HG03135 (cell line): ENCODE measurements around the gene GSAP.
A peak's percentile ranks its signal among the peaks of the same experiment; 100 is the strongest.

Experiments used
- ATAC-seq: cut with Tn5 transposase; IDR thresholded peaks from one replicate; pipeline ENCODE4 v1.9.1; 2021; ENCODE audit warnings: mild to moderate bottlenecking, moderate library complexity; ENCODE audit not compliant: unreplicated experiment

The GSAP gene

DNA sequence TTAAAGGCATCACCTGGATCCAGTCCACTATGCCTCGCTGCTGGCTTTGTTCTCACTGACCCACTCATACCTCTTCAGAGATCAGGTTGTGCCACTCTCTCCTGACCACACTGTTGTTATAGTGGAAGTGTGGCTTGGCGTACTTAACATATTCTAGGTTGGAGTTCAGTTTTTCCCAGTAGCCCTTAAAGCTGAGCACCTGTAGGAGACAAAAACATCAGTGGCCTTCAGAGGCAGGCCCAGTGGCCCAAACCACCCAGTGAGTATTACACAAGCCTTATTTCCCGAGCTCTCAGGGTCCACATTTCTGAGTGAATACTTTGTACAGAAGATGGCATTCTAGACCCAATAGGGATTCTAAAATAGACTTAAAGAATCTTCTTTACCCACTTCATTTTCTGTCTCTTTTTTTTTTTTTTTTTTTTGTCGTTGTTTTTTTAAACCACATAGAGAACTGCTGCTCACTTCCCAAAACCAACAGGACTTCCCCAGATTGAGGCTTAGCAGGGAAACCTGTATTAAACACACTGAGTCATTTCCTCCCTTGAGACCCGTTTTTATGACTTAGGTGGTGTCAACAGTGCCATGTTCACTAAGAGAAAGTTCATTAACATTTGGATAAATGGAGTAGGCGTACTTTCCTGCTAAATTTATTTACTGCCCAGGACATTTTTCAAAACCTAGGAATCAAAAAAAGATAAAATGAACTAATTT, 85.8 kb downstream of the GSAP start:
- ATAC-seq = peak; percentile 45

DNA sequence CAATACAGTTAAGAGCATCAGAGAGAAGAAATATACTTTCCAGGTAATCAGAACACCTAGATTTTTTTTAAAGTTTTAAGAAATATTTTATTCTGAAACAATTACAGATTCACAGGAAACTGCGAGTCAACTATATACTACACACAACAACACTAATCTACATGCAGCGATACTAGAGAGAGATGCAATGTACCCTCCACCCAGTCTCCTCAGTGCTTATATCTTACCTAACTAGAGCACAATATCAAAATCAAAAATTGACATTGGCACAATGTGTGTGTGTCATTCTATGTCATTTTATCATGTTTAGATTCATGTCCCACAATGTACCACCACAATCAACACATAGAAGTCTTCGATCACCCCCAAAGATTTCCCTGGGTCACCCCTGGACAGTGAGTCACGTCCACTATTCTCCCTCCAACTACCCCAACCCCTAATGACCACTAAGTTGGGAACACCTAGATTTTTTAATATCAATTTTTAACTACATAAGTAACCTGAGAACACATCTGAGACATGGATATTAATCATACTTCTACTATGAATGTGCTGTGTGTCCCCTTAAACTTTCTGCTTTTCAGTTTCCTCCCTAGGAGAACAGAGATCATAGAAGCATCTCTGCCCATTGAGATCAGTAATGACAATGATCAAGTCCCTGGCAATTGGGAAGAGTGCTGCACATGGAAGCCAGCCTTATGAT, 86.5 kb downstream of the GSAP start:
- no peak for ATAC-seq

DNA sequence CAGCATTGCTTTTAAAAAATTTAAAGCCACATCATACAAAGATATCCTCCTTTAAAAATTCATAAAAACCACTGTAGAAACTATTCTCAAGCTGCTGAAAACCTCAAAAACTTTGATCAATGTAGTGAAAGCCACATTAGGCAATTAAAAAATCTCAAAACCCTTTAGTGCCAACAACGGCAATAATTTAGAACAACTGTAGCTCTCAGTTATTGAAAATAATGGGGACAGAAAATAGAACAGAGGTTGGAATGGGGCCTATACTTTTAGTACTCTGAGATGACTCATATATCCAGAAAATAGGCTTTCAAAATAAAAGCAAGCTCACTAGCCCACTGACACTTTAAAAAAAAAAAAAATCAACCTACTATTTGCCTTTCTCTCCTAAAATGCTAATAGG, 87.5 kb downstream of the GSAP start:
- ATAC-seq = no peak

DNA sequence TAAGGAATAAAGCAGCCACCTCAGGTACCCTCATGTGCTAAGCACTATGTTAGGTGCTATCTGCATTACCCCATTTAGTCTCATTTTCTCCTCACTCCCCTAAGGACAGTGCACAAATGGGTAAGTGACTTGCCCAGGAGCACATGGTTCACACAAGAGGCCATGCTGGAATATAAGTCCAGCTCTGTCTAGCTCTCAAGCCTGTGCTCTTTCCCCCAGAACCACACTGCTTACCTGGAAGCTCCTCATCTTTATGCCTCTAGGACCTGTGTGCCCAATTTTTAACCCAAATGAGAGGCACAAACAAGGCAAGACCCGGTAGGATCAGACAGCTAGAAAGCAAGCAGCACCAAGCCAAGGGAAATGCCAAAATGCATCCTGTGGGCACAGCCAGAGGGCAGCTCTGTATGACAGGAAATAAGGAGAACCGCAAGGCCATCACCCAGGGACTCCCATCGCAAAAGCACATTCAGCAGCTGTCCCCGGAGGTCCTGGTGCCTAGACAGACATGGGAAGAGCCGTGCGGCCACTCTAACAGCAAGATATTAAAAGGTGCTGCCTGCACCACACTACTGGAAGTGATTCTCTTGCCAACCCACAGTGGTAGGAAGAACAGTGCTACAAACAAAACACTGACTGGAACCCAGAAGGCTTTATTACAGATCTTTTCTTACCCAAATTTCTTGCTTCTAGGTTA, 88.1 kb downstream of the GSAP start:
- no peak for ATAC-seq

DNA sequence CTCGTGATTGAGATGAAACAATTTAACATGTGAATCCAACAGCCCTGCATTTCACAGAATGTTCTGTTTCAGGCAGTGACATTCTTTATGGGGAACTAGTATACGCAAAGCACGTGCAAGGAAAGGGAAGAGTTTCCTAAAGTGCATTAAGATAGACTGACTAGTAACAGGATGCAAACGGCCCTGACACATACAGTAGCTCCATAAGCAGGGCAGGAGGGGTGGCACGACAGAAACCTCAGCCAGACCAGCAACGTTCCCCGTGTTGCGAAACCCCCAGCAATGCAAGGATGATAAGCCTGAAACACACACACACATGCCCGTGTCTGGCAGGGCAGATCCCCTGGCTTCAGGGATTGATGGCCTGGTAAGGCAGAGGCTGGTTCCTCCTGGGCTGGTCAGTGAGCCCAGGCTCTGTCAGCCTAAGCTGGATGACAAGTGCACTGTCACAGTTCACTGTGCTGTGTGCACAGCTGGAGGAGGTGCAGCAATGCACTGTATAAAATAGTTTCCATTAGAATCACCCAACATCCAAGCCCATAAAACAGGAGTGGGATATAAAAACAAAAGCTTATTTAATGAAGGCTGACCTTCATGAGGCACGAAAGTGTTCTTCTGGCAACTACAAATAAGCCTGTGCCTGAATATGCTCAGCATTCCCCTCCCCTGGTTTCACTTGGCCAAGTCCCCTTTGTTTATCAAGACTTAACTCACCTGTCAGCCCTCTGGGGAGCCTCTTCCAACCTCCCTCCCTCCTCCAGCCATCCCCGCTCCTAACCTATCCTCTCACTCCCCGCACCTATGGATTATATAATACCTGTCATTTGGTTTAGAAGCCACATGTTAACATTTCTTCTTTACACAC, 88.8 kb downstream of the GSAP start:
- no peak for ATAC-seq

DNA sequence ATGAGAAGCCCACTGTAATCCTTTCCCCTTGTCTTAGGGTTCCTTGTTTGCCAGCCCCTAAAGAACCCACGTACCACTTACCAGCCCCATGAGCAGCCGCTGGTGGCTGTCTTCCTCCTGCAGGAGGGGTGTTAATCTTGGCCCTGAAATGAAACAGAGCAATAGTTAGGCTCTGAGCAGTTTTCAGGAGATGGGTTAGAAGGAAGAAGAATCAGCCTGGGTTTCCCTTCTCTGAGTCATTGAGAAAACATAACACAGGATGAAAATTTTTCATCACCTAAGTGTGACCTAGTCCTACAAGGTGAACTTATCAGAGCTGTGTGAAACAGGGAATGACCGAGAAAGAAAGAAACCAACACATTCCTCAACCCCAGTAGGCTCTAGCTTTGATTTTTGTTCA, 90.0 kb downstream of the GSAP start:
- no peak for ATAC-seq

DNA sequence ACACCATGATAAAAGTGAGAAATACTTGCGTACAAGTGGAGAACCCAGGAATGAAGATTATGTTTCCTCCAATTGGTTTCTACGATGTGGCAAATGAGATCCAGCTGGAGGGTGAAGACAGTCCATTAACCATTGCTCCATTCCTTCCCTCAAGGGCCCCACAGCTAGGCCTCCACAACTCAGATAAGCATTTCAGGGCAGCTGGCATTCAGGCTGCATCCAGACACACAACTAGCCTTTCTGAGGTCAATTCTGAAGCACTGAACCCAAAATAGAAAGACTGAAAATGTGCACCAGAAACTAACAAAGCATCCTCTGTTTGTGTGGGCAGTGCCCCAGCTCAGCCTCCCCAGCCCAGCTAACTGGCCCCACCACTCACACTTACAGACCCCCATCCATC, 94.8 kb downstream of the GSAP start:
- ATAC-seq = no peak

DNA sequence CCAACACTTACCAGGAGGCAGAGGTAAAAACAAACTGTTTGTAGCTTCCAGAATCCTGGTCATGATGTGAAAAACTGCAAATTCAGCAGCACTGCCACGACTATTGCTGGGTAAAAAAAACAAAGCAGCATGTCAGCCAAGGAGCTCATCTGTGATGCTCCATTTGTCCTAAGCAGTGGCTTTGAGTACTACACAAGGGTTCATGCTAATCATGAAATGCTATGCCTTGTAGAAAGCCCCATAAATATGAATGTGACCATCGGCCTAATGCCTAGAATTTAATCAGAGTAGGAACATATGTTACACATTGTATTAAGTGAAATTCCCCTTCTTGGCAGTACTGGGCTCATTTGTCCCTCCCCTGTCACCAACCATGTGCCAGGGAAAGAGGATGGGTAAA, 95.4 kb downstream of the GSAP start:
- ATAC-seq = no peak

DNA sequence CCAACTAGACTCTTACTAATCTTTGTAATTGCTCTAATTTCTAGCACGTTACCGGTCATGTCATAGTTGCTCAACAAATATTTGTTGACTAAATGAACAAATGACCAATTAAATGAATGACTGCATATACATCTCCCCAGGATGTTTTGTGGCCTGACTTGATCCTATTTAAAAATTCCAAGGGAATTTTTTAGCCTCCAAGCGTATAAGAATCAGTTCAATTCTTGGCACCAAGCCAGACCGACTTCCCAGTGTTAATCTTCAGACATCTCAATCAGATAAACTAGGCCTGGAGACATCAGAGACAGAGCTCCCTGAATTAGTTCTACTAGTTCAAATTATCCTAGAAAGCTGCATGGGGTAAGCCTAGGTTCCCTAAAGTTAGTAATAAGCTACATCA, 96.0 kb downstream of the GSAP start:
- ATAC-seq = no peak

DNA sequence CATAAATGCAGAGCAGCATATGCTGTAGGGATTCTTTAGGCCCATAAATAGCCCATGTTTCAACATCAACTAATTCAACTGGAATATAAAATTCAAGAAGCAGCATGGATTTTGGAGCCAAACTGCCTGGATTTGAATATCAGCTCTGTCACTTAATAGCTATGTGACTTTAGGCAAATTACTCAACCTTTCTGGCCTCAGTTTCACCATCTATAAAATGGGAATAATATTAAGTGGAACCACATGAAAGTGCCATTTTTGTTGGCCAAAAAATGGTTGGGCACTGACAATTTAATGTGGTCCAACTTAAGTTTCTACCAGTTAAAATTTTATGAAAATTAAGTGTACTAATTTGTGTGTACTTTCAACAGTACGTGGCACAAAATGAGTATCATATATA, 98.1 kb downstream of the GSAP start:
- no peak for ATAC-seq

DNA sequence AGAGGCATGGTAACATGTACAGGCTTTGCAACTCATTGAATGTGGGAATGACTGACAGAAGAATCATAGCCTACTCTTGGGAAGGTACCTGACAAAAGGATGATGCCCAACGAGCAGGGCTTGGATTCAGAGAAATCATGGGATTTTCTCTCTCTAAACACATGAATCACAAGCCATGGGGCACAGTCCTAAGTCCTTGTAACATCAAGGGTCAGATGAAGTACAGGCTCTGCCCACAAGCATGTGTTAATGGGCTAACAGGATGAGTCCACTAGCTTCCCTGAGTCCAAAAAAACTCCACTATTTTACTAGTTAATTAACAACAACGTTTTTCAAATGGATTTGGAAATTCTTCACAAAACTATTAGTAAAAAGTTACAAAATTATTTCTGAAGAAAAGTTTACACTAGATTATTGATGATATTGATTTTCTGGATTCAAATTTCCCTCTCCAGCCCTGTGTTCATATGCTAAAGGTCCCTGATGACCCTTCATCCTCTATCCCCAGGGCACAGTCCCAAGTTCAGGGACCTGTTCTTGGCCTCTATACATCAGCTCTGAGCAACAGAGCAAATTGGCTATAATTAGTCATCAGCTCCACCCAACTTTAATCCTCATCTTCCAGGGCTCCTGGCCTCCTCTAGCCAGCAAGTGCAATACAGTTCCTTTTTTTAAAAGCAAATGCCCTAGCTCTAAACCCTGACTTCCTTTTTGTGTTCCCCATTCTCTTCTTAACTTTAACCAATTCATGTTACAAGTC, 99.8 kb downstream of the GSAP start:
- ATAC-seq = no peak

DNA sequence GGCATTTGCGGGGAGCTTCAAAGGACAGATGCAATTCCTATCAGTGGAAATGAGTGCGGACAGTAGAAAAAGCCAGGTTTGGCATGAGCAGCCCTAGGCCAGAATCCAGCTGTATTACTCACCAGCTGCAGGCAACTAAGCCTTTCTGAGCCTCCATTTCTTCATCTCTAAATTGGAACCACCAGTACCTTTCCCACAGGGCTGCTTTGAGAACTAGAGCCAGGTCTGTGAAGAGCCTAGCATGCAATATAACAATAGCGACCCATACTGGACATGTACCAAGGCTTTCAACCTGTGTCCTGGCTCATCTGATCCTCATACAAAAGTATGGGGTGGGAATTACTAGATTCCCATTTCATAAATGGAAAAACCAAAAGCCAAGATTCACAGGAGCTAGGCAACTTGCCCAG, 101.0 kb downstream of the GSAP start:
- ATAC-seq = no peak

DNA sequence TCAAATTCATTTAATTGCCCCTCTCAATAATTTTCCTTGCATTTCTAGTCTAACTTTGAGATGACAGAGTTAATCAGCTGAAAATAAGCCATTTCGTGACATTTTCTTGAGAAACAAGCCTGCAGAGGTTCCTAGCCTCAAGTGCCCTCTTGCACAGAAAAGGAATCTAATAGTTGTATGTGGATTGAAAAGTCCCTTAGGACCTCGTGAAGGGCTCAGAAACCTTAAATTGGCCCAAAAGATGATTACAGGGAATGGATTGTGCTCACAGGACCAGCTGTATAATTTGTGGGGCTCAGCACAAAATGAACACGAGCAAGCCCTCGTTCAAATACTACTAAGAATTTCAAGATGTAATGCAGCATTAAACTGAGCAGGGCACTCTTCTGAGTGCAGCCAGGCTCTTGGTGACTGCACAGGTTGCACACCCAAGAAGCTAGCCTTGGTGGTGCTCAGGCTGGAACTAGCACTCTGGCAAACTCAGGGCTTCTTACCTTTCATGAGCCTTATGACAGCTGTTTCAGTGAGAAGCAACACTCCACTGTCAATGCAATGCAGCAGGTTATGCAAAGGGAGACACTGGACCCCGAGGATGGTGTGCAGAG, 102.2 kb downstream of the GSAP start:
- no peak for ATAC-seq

DNA sequence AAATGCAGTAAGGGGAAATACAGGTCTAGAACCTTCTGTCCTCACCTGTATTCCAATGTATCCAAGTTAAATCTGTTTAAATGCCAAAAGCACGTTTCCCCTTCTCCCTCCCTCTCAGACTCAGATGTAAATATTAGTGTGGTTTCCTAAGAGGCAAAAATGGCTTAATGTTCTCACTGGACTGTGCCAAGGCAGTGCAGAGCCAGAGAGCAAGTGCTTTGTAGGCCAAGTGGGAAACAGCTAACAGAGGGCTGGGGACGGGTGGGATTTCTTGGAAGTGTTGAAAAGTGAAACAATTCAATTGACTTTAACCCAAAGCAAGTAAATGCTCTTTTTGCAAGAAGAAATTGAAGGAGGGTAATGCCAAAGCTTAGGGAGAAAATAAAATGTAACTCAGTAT, 103.1 kb downstream of the GSAP start:
- no peak for ATAC-seq

DNA sequence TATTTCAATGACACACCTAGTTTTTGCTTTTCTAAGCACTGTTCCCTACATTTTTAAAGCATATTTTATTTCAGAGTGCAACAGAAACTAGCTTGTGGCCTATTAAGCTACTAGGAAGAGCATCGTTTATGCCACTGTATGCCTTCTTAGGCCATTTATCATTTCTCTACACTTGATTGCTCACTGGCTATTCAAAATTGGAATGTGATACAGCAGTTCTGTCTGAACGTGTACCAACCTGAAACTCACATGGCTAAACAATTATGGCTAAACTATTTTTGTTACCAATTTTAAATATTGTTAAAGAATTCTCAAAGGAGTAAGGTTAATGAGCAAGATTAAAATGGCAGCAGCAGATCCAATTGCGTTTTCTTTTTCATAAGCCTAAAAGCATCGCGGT, 105.2 kb downstream of the GSAP start:
- ATAC-seq = no peak

DNA sequence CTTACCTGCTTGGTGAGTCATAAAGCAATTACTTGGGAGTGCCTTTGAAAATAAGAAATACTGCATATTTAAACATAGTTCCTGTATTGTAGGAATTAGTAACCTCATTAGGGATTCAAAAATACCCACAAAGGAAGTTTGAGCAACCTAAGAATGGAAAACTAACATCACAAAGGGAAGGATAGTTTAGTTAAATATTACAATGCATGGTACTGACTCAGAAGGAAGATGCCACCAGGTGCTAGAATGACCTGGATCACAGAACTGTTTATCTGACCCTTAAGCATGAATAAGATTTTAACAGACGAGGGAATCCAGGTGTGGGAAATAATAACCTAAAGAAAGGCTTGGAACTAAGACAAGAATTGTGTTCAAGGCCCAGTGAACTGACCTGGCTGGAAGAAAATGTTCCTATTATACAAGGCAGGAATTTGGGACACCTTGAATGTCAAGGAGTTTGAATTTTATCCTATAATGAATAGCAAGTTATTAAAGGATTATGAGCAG, 106.4 kb downstream of the GSAP start:
- no peak for ATAC-seq

DNA sequence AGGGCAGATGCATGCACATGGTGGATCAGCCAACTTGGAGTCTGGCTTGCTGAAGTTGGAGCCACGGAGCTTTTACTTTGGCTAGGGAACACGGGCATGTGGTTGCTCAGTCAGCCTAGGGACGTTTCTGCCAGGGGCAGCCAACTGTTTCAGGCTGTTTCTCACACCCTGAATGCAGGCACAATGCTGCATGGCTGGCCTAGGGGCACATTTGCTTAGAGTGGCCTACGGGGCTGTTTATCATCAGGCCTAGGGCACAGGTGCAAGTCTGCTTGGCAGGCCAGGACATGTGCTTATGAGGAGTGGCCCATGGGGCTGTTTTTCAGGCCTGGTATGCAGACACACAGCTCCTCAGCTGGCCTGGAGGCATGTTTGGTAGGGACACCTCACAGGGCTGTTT, 107.4 kb downstream of the GSAP start:
- ATAC-seq = no peak

DNA sequence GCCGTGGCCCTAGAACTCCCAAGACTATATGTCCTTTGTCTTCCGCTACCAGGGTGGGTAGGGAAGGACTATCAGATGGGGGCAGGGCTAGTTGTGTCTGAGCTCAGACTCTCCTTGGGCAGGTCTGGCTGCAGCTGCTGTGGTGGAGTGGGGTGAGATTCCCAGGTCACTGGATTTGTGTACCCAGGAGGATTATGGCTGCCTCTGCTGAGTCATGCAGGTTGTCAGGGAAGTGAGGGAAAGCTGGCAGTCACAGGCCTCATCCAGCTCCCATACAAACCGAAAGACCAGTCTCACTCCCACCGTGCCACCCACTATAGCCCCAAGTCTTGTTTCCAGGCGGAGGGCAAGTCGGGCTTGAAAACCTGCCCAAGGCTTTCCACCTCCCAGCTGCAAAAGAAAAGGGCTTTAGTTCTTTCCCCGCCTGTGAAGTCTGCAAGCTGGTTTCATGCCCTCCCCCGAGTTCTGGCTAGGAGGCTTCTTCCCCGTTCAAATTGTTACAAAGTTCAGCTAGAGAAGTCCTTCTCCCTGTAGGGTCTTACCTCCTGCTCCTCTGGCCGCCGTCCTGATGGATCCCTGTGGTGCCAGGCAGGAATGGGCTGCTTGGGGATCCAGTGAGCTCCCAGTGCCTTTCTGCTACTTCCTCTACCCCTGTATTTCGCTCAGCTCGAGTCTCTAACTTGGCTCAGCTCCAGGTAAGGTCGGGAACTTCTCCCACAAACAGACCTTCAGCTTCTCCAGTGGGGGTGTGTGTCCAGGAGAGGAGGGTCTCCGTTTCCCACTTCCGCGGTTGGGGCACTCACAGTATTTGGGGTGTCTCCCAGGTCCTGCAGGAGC, 109.7 kb downstream of the GSAP start:
- ATAC-seq = no peak

DNA sequence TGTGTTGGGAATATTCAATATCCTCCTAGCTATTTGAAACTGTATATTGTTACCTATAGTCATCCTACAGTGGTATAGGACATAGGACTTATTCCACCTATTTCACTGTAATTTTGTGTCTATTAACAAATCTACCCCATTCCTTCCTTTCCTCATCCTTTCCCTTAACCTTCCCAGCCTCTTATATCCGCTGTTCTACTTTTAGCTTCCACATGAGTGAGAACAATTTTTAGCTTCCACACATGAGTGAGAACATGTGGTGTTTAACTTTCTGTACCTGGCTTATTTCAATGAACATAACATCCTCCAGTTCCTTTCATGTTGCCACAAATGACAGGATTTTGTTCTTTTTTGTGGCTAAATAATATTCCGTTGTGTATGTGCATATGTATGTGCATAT, 120.6 kb downstream of the GSAP start:
- no peak for ATAC-seq
